PFSK-1 (cell line): Measurements from ENCODE around the gene PPEF2.

Experiments used
- FOXP2 ChIP-seq: optimal IDR thresholded peaks from 2 replicates; pipeline ENCODE3; 2011; ENCODE audit warnings: borderline replicate concordance, control low read depth, inconsistent platforms; ENCODE audit not compliant: insufficient read depth; ENCODE audit errors: extremely low read length, extremely low read depth
- POLR2AphosphoS5 ChIP-seq: IDR thresholded peaks from 2 replicates; pipeline ENCODE4 v1.6.1; 2012; ENCODE audit warnings: low read depth, mild to moderate bottlenecking, control low read depth, low read length, moderate library complexity
- REST ChIP-seq, 2 experiments: IDR thresholded peaks; 2 replicates each; pipeline versions ENCODE4 v1.6.1 to v1.8.0; 2011 to 2012; ENCODE audit warnings: low read depth in 2 of 2, low read length in 2 of 2, control low read depth in 1 of 2, inconsistent platforms in 1 of 2, mild to moderate bottlenecking in 1 of 2, moderate library complexity in 1 of 2; ENCODE audit not compliant: insufficient read depth in 1 of 2
- SIN3A ChIP-seq: IDR thresholded peaks from 2 replicates; pipeline ENCODE4 v1.6.1; 2012; ENCODE audit warnings: mild to moderate bottlenecking, low read length, moderate library complexity, borderline replicate concordance; ENCODE audit not compliant: insufficient read depth
- TAF1 ChIP-seq: IDR thresholded peaks from 2 replicates; pipeline ENCODE4 v1.6.1; 2012; ENCODE audit warnings: low read length, control low read depth, borderline replicate concordance; ENCODE audit not compliant: insufficient read depth

Gene PPEF2

GRCh38 chr4:75845992-75846391, 56.3 kb downstream of the PPEF2 start:
- TF ChIP-seq TAF1 (no peak), FOXP2 (no peak), POLR2AphosphoS5 (no peak), SIN3A (no peak), REST (IDR thresholded peaks at IDR 0.05; ENCODE audit: insufficient read depth in 1 of 2, low read depth in 2 of 2, low read length in 2 of 2) (no peak)

GRCh38 chr4:75844151-75844662, 58.0 kb downstream of the PPEF2 start:
- TF ChIP-seq SIN3A (no peak), TAF1 (no peak), POLR2AphosphoS5 (no peak), REST (IDR thresholded peaks at IDR 0.05; ENCODE audit: insufficient read depth in 1 of 2, low read depth in 2 of 2, low read length in 2 of 2) (no peak), FOXP2 (no peak)

GRCh38 chr4:75843596-75843995, 58.7 kb downstream of the PPEF2 start:
- no peak for TF ChIP-seq TAF1
- TF ChIP-seq SIN3A: no peak
- no peak for TF ChIP-seq FOXP2
- no peak for TF ChIP-seq POLR2AphosphoS5
- no peak for TF ChIP-seq REST (IDR thresholded peaks at IDR 0.05; ENCODE audit: insufficient read depth in 1 of 2, low read depth in 2 of 2, low read length in 2 of 2)

GRCh38 chr4:75841641-75842520, 60.4 kb downstream of the PPEF2 start:
- TF ChIP-seq REST (IDR thresholded peaks at IDR 0.05; ENCODE audit: insufficient read depth in 1 of 2, low read depth in 2 of 2, low read length in 2 of 2): no peak
- no peak for TF ChIP-seq POLR2AphosphoS5
- TF ChIP-seq SIN3A: no peak
- TF ChIP-seq FOXP2: no peak
- no peak for TF ChIP-seq TAF1
